ENCODE data around the gene GIT2.
"Not testable (repeated sequence)": the region's sequence is repeated elsewhere in the genome, so short reads cannot be mapped to it uniquely, and the experiment has no call there.

Gene GIT2

GRCh38 chr12:109989380-109989779 lies 6.8 kb downstream of the GIT2 start:
- no peak for FAIRE-seq
- TF ChIP-seq TAF1 (IDR thresholded peaks at IDR 0.05; ENCODE audit: borderline replicate concordance, low read depth, low read length) (no peak), POLR2AphosphoS5 (IDR thresholded peaks at IDR 0.05; ENCODE audit: low read depth, low read length) (no peak), POLR2A (IDR thresholded peaks at IDR 0.05; ENCODE audit: low read depth, low read length) (no peak)
- DNase-seq (ENCODE audit: insufficient read length), result no peak

- FAIRE-seq, result no peak
- no peak for TF ChIP-seq POLR2A (IDR thresholded peaks at IDR 0.05; ENCODE audit: low read depth, low read length)
- no peak for TF ChIP-seq TAF1 (IDR thresholded peaks at IDR 0.05; ENCODE audit: borderline replicate concordance, low read depth, low read length)
- TF ChIP-seq POLR2AphosphoS5 (IDR thresholded peaks at IDR 0.05; ENCODE audit: low read depth, low read length), result no peak
- no peak for DNase-seq (ENCODE audit: insufficient read length)
These were observed 7.3 kb downstream of the GIT2 start for GRCh38 chr12:109988903-109989302.

GRCh38 chr12:109988274-109988673 lies 7.9 kb downstream of the GIT2 start:
- DNase-seq (ENCODE audit: insufficient read length), result no peak
- no peak for FAIRE-seq
- no peak for TF ChIP-seq POLR2AphosphoS5 (IDR thresholded peaks at IDR 0.05; ENCODE audit: low read depth, low read length)
- TF ChIP-seq POLR2A (IDR thresholded peaks at IDR 0.05; ENCODE audit: low read depth, low read length), result no peak
- TF ChIP-seq TAF1 (IDR thresholded peaks at IDR 0.05; ENCODE audit: borderline replicate concordance, low read depth, low read length), result no peak

- DNase-seq (ENCODE audit: insufficient read length), result no peak
- no peak for FAIRE-seq
- TF ChIP-seq POLR2A (IDR thresholded peaks at IDR 0.05; ENCODE audit: low read depth, low read length) (no peak), POLR2AphosphoS5 (IDR thresholded peaks at IDR 0.05; ENCODE audit: low read depth, low read length) (no peak), TAF1 (IDR thresholded peaks at IDR 0.05; ENCODE audit: borderline replicate concordance, low read depth, low read length) (no peak)
These were observed 8.6 kb downstream of the GIT2 start for GRCh38 chr12:109987615-109988014.

- not testable (repeated sequence) for DNase-seq (ENCODE audit: insufficient read length)
These were observed 9.9 kb downstream of the GIT2 start for GRCh38 chr12:109986236-109986635.

GRCh38 chr12:109983432-109984142 lies 12.6 kb downstream of the GIT2 start:
- TF ChIP-seq TAF1 (IDR thresholded peaks at IDR 0.05; ENCODE audit: borderline replicate concordance, low read depth, low read length), result no peak
- no peak for DNase-seq (ENCODE audit: insufficient read length)
- FAIRE-seq, result no peak

More at GRCh38 chr12:109986236-109986635, 9.9 kb downstream of the GIT2 start:
- FAIRE-seq, result not testable (repeated sequence)

GRCh38 chr12:109982210-109982609 lies 14.0 kb downstream of the GIT2 start:
- TF ChIP-seq POLR2A (IDR thresholded peaks at IDR 0.05; ENCODE audit: low read depth, low read length), result no peak
- no peak for TF ChIP-seq POLR2AphosphoS5 (IDR thresholded peaks at IDR 0.05; ENCODE audit: low read depth, low read length)
- TF ChIP-seq TAF1 (IDR thresholded peaks at IDR 0.05; ENCODE audit: borderline replicate concordance, low read depth, low read length), result no peak
- FAIRE-seq, result no peak
- no peak for DNase-seq (ENCODE audit: insufficient read length)

- TF ChIP-seq POLR2A (IDR thresholded peaks at IDR 0.05; ENCODE audit: low read depth, low read length), result no peak
- TF ChIP-seq POLR2AphosphoS5 (IDR thresholded peaks at IDR 0.05; ENCODE audit: low read depth, low read length), result no peak
- no peak for TF ChIP-seq TAF1 (IDR thresholded peaks at IDR 0.05; ENCODE audit: borderline replicate concordance, low read depth, low read length)
- no peak for FAIRE-seq
These were observed 14.9 kb downstream of the GIT2 start for GRCh38 chr12:109981311-109981710.

GRCh38 chr12:109972821-109973220 lies 23.3 kb downstream of the GIT2 start:
- FAIRE-seq, result no peak
- no peak for DNase-seq (ENCODE audit: insufficient read length)
- TF ChIP-seq TAF1 (IDR thresholded peaks at IDR 0.05; ENCODE audit: borderline replicate concordance, low read depth, low read length), result no peak
- no peak for TF ChIP-seq POLR2AphosphoS5 (IDR thresholded peaks at IDR 0.05; ENCODE audit: low read depth, low read length)
- TF ChIP-seq POLR2A (IDR thresholded peaks at IDR 0.05; ENCODE audit: low read depth, low read length), result no peak

More at GRCh38 chr12:109981311-109981710, 14.9 kb downstream of the GIT2 start:
- DNase-seq (ENCODE audit: insufficient read length), result no peak

GRCh38 chr12:109968801-109969200 lies 27.4 kb downstream of the GIT2 start:
- DNase-seq (ENCODE audit: insufficient read length), result no peak
- FAIRE-seq, result no peak
- TF ChIP-seq POLR2AphosphoS5 (IDR thresholded peaks at IDR 0.05; ENCODE audit: low read depth, low read length) (no peak), TAF1 (IDR thresholded peaks at IDR 0.05; ENCODE audit: borderline replicate concordance, low read depth, low read length) (no peak), POLR2A (IDR thresholded peaks at IDR 0.05; ENCODE audit: low read depth, low read length) (no peak)

GRCh38 chr12:109968032-109968420 lies 28.1 kb downstream of the GIT2 start:
- DNase-seq (ENCODE audit: insufficient read length) (no peak), FAIRE-seq (no peak)
- TF ChIP-seq POLR2A (IDR thresholded peaks at IDR 0.05; ENCODE audit: low read depth, low read length), result no peak
- no peak for TF ChIP-seq TAF1 (IDR thresholded peaks at IDR 0.05; ENCODE audit: borderline replicate concordance, low read depth, low read length)
- no peak for TF ChIP-seq POLR2AphosphoS5 (IDR thresholded peaks at IDR 0.05; ENCODE audit: low read depth, low read length)

GRCh38 chr12:109967383-109968031 lies 28.7 kb downstream of the GIT2 start:
- FAIRE-seq (no peak), DNase-seq (ENCODE audit: insufficient read length) (no peak)
- TF ChIP-seq POLR2AphosphoS5 (IDR thresholded peaks at IDR 0.05; ENCODE audit: low read depth, low read length) (no peak), TAF1 (IDR thresholded peaks at IDR 0.05; ENCODE audit: borderline replicate concordance, low read depth, low read length) (no peak), POLR2A (IDR thresholded peaks at IDR 0.05; ENCODE audit: low read depth, low read length) (no peak)
